Hepatocyte (in vitro differentiated cells): ENCODE data around the gene IL2RA. TPM values are rescaled to one million over a fixed set of nuclear protein-coding genes. Genes with fewer than 3 reads are reported as not detected.

Experiments
- DNase-seq: peaks from one replicate; pipeline ENCODE4 v3.0.0-alpha.2; 2016; ENCODE audit warnings: low spot score
- H2AFZ ChIP-seq: fragments of 200-600 bp; sonication (generic); 2 replicates; pipeline ENCODE4 v1.6.0; 2016; ENCODE audit warnings: antibody characterized with exemption, mild to moderate bottlenecking
- H3K27ac ChIP-seq: fragments of 200-600 bp; sonication (generic); 2 replicates; pipeline ENCODE4 v1.5.1; 2016; ENCODE audit warnings: mild to moderate bottlenecking
- H3K27me3 ChIP-seq: fragments of 200-600 bp; sonication (generic); 2 replicates; pipeline ENCODE4 v1.6.1; 2016
- H3K36me3 ChIP-seq: fragments of 200-600 bp; sonication (generic); replicated peaks from 2 replicates; pipeline ENCODE4 v1.5.1; 2016; ENCODE audit warnings: low read depth; ENCODE audit not compliant: insufficient read depth
- H3K4me1 ChIP-seq: fragments of 200-600 bp; sonication (generic); 2 replicates; pipeline ENCODE4 v1.5.1; 2016; ENCODE audit warnings: mild to moderate bottlenecking, moderate library complexity; ENCODE audit not compliant: insufficient read depth
- H3K4me2 ChIP-seq: fragments of 200-600 bp; sonication (generic); 2 replicates; pipeline ENCODE4 v1.6.0; 2016
- H3K4me3 ChIP-seq: fragments of 200-600 bp; sonication (generic); 2 replicates; pipeline ENCODE4 v1.5.1; 2016; ENCODE audit warnings: mild to moderate bottlenecking
- H3K79me2 ChIP-seq: fragments of 200-600 bp; sonication (generic); 2 replicates; pipeline ENCODE4 v1.6.0; 2017; ENCODE audit warnings: mild to moderate bottlenecking
- H3K9me2 ChIP-seq: fragments of 200-600 bp; sonication (generic); replicated peaks from 2 replicates; pipeline ENCODE4 v1.6.0; 2017; ENCODE audit warnings: mild to moderate bottlenecking; ENCODE audit not compliant: insufficient read depth
- H3K9me3 ChIP-seq: fragments of 200-600 bp; sonication (generic); 2 replicates; pipeline ENCODE4 v1.5.1; 2016; ENCODE audit warnings: low read depth, mild to moderate bottlenecking
- H4K20me1 ChIP-seq: fragments of 200-600 bp; sonication (generic); 2 replicates; pipeline ENCODE4 v1.6.0; 2016; ENCODE audit warnings: mild to moderate bottlenecking; ENCODE audit not compliant: insufficient read depth, poor library complexity, severe bottlenecking
- EZH2 ChIP-seq: fragments of 200-600 bp; sonication (generic); IDR thresholded peaks from 2 replicates; pipeline ENCODE4 v1.6.1; 2016; ENCODE audit warnings: antibody characterized with exemption, mild to moderate bottlenecking, borderline replicate concordance
- EZH2phosphoT487 ChIP-seq: fragments of 200-600 bp; sonication (generic); IDR thresholded peaks from one replicate; pipeline ENCODE4 v1.6.1; 2018; ENCODE audit warnings: antibody characterized with exemption, mild to moderate bottlenecking, low read depth, moderate library complexity; ENCODE audit not compliant: unreplicated experiment, severe bottlenecking
- WGBS: methylation state at CpG from one replicate; pipeline ENCODE4 v1.1.6; 2016; ENCODE audit warnings: low lambda C conversion rate; ENCODE audit errors: missing lambda C conversion rate; 5-methylcytosine and 5-hydroxymethylcytosine counted together
- polyA plus RNA-seq: library from polyadenylated mRNA; unstranded; fragments of >200 nt; fragmentation: Nextera tagmentation; extraction: Ambion mirVana; gene quantifications from 2 replicates; pipeline ENCODE4 v1.2.1, GENCODE V29; 2016
- total RNA-seq: library from RNA; depleted of rRNA; stranded (reverse); fragments of >200 nt; gene quantifications from 2 replicates; pipeline ENCODE4 v1.2.3, GENCODE V29; 2014
- TF ChIP-seq, protein P1 (sequence below): fragments of 200-600 bp; sonication (generic); IDR thresholded peaks from 2 replicates; pipeline ENCODE4 v1.5.1; 2016; ENCODE audit warnings: antibody characterized with exemption, mild to moderate bottlenecking; ENCODE audit not compliant: poor library complexity

Gene IL2RA
- total and polyA plus RNA-seq, 2 experiments from 2014 or later: not detected

DNA sequence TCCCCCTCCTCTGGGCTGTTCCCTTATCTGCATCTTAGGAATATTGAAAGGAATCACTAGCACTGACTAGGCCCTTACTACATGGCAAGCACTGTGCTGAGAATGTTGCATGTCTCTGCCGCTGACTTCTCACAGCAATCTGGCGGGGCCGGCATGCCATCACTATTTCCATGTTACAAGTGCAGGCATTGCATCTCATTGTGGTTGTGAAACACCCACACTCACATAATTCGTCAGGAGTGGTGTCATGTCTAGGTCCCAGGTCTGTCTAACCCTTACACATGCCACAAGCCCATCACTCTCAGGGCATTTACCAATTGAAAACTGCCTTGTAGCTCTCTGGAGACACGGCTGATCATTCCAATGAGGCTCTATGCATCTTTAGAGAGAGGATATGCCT lies 8.5 kb upstream of the IL2RA start:
- Histone ChIP-seq H3K79me2 (no peaks in the 10 kb centered on the region), H3K9me2 (no peaks in the 10 kb centered on the region), H3K4me3 (no peak overlapping the region), H3K4me1 (no peaks in the 10 kb centered on the region), H4K20me1 (no peaks in the 10 kb centered on the region), H3K9me3 (no peaks in the 10 kb centered on the region), H3K4me2 (no peak overlapping the region), H3K27ac (no peak overlapping the region), H3K36me3 (no peaks in the 10 kb centered on the region), H3K27me3 (peaks cover under 1% of the 10 kb centered on the region), H2AFZ (no peak overlapping the region)
- no peak for TF ChIP-seq EZH2
- TF ChIP-seq, protein P1, sequence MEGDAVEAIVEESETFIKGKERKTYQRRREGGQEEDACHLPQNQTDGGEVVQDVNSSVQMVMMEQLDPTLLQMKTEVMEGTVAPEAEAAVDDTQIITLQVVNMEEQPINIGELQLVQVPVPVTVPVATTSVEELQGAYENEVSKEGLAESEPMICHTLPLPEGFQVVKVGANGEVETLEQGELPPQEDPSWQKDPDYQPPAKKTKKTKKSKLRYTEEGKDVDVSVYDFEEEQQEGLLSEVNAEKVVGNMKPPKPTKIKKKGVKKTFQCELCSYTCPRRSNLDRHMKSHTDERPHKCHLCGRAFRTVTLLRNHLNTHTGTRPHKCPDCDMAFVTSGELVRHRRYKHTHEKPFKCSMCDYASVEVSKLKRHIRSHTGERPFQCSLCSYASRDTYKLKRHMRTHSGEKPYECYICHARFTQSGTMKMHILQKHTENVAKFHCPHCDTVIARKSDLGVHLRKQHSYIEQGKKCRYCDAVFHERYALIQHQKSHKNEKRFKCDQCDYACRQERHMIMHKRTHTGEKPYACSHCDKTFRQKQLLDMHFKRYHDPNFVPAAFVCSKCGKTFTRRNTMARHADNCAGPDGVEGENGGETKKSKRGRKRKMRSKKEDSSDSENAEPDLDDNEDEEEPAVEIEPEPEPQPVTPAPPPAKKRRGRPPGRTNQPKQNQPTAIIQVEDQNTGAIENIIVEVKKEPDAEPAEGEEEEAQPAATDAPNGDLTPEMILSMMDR: no peak
- no peak for TF ChIP-seq EZH2phosphoT487
- WGBS: 92% methylated on average over 5 of the region's 5 CpGs
- DNase-seq: no peak

DNA sequence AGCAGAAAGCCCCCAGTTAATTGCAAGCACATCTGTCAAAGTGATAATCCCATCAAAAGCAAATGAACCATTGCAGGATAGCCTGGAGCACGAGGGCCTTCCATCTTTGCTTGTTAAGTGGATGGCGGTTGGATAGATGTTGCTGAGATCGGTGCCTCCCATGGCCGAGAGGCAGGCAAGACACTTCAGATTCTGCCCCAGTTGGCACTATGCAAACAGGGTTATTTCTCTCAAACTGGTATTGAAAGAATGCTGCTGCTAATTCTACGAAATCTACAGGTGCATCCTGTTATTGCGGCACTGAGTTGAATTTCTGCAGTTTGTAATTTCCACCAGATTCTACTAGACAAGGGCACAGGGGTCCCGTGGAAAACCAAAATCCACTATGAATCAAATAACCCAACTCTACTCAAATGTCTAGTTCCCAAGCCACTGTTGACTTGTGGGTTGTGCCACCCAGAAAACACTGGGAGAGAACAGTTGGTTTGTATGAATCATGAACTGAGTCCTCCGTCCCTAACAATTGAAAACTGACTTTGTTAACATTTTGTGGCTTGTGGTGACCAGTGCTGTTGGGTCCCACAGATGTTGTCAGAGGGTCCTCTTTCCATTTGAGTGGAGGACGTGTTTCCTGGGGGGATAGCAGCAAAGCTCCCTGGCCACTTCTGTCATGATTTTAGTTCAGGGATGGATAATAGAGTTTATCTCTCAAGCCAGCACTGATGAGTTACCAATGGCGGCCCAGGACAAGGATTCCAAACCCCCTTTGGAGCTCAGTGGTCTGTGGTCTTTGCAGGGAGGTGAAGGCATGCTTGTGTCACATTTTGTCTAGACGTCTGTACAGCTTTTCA lies 7.1 kb upstream of the IL2RA start:
- Histone ChIP-seq H4K20me1 (no peaks in the 10 kb centered on the region), H3K4me3 (no peak overlapping the region), H3K27me3 (no peaks in the 10 kb centered on the region), H3K27ac (no peak overlapping the region), H3K9me3 (no peaks in the 10 kb centered on the region), H3K4me1 (no peaks in the 10 kb centered on the region), H3K9me2 (no peaks in the 10 kb centered on the region), H3K36me3 (no peaks in the 10 kb centered on the region), H2AFZ (no peak overlapping the region), H3K79me2 (no peaks in the 10 kb centered on the region), H3K4me2 (no peak overlapping the region)
- TF ChIP-seq, protein P1: no peak
- TF ChIP-seq EZH2: no peak
- TF ChIP-seq EZH2phosphoT487: no peak
- 82% methylated on average over 11 of the region's 11 CpGs for WGBS
- no peak for DNase-seq

DNA sequence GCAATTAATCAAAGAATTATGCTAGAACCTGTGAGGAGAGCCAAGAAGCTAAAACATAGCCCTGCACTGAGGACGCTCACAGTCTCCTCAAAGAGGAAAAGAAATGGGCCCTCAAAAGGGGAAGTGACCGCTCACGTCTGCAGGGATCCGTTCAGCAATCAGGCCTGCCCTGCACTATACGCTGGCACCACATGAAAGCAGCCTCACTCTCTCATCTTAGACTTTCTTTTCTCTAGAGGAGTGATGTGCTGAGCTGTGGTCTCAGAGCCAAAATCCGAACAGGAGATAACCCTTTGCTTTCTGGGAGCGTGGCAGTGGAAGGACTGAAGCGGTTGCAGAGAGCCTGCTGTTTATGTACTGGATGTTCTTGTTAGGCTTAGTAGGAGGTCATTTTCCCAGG lies 6.3 kb upstream of the IL2RA start:
- Histone ChIP-seq H3K27me3 (no peaks in the 10 kb centered on the region), H4K20me1 (no peaks in the 10 kb centered on the region), H3K36me3 (no peaks in the 10 kb centered on the region), H3K4me1 (no peaks in the 10 kb centered on the region), H3K79me2 (no peaks in the 10 kb centered on the region), H3K9me2 (no peaks in the 10 kb centered on the region), H2AFZ (no peak overlapping the region), H3K4me3 (no peak overlapping the region), H3K9me3 (no peaks in the 10 kb centered on the region), H3K27ac (no peak overlapping the region), H3K4me2 (no peak overlapping the region)
- WGBS: 84% methylated on average over 8 of the region's 8 CpGs
- TF ChIP-seq EZH2phosphoT487 (no peak), EZH2 (no peak)
- TF ChIP-seq, protein P1: no peak
- DNase-seq: no peak
